SKM-1 (cell line): Measurements from ENCODE around the gene IL27RA.

ENCODE experiments used
- DNase-seq: peaks from one replicate; lab custom pipeline; 2025; ENCODE audit not compliant: unreplicated experiment; lab: John Stamatoyannopoulos, UW

IL27RA gene

GRCh38 chr19:14056741-14057356 lies 25.3 kb downstream of the IL27RA start:
- no peak for DNase-seq

- no peak for DNase-seq
These were observed 26.9 kb downstream of the IL27RA start for GRCh38 chr19:14058182-14059092.

DNA sequence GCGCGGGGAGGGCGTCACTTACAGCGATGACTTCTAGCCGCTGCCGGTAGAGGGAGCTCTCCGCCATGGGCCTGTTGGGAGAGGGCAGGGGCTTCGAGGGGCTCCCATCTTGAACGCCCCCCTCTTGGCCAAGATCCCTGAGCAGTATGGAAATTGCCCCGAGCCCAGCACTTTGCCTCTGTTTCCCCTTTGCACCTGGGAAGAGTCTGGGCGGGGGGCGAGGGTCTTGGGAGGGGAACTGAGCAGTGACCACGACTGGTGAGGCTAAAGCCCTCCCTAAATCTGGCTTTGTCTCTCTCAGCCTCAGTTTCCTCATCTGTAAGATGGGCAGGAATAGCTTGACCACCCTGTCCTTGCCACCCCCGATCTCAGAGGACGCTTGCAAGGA lies 27.5 kb downstream of the IL27RA start:
- DNase-seq, result no peak

- DNase-seq, result no peak
These were observed 28.1 kb downstream of the IL27RA start for GRCh38 chr19:14059652-14060155.

DNA sequence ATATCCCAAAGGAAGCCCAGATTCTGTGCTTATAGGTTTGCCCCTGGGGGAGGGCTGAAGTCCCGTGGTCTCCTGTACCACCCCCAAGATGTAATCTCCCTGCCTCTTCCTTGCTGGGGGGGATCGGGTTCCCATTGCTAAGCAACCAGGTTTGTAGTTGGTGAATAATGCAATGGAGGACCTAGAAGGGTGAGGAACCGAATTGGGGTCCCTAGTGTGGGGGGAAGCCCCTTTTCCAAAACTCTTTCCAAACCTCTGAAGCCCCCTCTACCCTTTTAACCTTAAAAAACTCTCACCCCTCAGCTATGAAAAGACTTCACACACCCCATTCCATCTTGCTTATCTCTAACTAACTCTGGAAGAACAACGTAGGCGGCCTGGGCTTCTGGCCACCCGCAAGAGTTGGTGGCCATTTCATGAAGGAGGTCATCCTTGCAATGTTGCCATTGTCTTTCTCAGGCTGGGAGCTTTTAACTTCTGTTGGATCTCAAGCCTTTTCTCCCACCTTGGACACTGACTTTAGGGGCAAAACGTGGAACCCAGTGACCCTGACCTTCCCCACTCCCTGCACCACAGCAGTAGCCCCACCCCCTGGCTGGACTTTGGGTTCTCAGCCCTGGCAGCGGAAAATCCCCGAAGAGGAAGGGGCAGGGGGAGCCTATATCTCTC lies 29.7 kb downstream of the IL27RA start:
- no peak for DNase-seq

DNA sequence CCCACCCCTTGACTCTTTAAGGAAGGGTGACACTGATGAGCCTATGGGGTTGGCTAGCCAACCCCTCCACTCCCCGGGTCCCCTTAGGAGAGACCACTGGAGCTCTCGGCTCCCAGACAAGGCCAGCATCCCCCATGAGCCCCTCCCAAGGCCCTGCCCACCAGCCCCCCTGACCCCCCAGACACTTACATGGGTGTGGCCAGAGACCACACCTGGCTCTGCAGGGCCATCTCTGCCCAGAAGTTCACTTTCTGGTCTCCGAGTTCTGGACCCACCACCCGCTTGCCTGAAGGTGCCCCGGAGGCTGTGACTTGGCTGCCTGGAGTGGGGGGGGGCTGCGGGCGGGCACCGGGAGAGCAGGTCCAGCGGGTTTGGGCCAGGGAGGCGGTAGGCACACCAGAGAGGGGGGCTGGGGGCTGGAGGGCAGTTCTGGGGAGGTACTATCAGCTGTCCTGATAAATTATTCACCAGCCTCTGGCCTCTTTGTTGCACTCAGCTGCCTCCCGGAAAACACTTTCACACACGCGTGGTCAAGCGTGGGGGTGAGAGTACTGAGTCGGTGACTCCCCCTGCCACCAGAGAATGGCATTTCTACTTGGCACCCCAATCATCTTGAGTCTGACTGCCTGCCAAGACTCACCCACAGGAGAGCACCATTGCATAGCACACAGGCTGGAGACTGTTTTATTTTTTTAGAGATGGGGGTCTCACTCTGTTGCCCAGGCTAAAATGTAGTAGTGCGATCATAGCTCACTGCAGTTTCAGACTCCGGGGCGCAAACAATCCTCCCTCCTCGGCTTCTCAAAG lies 30.4 kb downstream of the IL27RA start, which contains the start of gene PALM3:
PALM3 (minus strand) TSS at position 326 of the 807 bp plus-strand sequence; CDS start at position 230, 96 bp downstream.
- DNase-seq, result no peak

DNA sequence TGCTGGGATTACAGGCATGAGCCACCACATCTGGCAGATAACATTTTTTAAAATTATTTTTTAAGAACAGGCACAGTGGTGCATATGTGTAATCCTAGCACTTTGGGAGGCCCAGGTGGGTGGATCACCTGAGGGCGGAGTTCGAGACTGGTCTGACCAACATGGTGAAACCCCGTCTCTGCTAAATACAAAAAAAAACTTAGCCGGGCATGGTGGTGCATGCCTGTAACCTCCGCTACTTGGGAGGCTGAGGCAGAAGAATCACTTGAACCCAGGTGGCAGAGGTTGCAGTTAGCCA lies 30.9 kb downstream of the IL27RA start:
- DNase-seq, result no peak

- DNase-seq, result no peak
These were observed 31.5 kb downstream of the IL27RA start for GRCh38 chr19:14063105-14063504.

- DNase-seq, result no peak
These were observed 34.6 kb downstream of the IL27RA start for GRCh38 chr19:14066134-14066533.

GRCh38 chr19:14070268-14071050 lies 38.9 kb downstream of the IL27RA start:
- DNase-seq, result no peak

- no peak for DNase-seq
These were observed 41.1 kb downstream of the IL27RA start, which contains the start of gene MISP3 for GRCh38 chr19:14072535-14073260. TSS of gene MISP3 (plus strand) at chr19:14072786. CDS start at chr19:14073310, 524 bp downstream.

GRCh38 chr19:14073261-14073924 lies 41.8 kb downstream of the IL27RA start:
- peak; percentile 65 for DNase-seq

- DNase-seq, result peak; percentile 49
These were observed 42.6 kb downstream of the IL27RA start for GRCh38 chr19:14073925-14074838.

DNA sequence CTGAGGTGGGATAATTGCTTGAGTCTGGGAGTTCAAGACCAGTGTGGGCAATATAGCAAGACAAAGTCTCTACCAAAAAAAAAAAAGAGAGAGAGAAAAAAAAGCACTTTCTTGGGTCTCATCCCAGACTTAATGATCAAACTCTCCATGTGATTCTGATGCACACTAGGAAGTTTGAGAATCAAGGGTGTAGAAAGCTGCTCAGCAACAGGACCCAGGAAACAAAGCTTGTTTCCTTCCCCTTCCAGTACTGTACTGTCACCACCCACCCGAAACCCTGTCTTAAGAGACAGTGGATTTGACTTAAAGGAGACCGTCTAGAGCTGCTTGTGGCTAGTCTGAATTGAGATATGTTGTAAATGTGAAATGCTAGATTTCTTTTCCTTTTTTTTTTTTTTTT lies 46.8 kb downstream of the IL27RA start:
- DNase-seq, result no peak

GRCh38 chr19:14080887-14081796 lies 49.6 kb downstream of the IL27RA start:
- peak; percentile 99 for DNase-seq

DNA sequence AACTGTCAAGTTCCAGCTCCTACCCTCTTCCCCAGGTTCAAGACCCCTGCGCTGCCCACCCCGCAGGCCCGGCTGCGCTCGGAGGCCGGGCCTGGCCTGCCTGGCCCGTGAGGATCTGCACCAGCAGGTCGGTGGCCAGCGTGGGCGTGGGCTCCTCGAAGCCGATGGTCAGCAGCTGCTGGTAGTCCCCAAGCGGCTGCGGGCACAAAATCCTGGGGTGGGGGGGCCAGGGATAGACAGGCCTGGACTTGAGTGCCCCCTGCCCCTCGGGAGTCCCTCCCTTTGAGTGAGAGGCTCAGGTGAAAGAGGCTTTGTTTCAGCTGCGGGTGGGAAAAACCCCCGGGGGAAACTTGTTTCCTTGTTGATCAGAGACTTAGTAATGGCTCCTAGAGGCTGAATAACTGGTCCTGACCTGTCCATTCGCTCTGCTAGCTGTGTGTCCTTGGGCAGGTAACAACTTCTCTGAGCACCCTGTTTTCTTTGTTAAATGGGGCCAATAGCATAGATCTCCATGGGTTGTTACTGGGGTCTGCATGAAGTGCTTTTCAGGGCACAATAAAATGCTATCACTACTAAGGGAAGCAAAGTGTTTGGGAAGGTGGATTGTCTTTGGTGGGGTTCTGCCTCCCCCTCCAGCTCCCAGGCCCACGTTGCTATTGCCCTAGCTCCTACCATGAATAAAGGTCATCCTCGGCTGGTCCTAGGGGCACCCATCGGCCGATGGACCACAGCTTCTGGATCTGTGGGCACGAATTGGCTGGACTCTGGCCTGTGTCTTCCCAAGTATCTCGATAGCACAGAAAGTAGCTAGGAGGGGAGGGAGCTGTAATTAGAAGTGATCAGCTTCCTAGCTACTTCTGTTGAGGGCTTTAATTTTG lies 50.5 kb downstream of the IL27RA start:
- DNase-seq, result no peak
